ENCODE results near the gene TMEM151B.

DNA sequence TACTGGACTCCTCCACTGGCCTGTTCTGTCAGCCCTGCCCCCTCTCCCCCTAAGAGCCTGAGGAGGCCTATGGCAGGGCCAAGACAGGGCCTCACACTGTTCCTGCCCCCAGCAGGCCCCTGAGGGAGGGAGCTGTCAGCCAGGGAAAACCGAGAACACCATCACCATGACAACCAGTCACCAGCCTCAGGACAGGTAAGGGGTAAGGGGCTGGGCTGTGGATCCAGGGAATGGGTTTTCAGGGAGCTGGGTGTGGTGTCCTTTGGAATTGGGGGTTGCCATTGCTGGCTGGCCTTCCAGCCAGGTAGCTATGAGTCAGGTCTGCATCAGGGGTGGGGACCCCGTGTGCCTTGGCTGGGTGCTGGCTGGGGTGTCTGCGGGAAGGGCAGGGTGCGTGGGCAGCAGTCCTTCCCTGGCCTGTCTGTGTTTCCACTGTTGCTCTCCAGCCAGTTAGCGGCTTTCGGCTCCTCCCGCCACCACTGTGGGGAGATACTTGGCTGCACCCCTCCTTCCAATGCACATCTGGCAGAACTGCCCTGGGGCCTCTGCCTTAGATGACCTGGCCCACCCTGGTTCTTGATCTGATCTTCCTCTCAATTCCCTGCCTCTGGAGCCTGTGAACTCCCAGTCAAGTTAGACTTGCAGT lies 43.0 kb upstream of the TMEM151B start:
- TF ChIP-seq CTCF (IDR thresholded peaks at IDR 0.05) (no peak), EZH2phosphoT487 (IDR thresholded peaks at IDR 0.05) (no peak), EZH2 (IDR thresholded peaks at IDR 0.05) (no peak)
